B cell (primary cell): ENCODE results near the gene ARL11. TPM values are rescaled to one million over a fixed set of nuclear protein-coding genes. Genes with fewer than 3 reads are reported as not detected.

ENCODE experiments used
- ATAC-seq: fragments of 200-7000 bp; cut with Tn5 transposase; one replicate; pipeline ENCODE4 v1.10.0; 2021; ENCODE audit warnings: low read depth, mild to moderate bottlenecking, moderate number of reproducible peaks, moderate library complexity
- CTCF ChIA-PET: fragments of 350-600 bp; sonication (Branson Sonifier 250); formaldehyde crosslinking; loops from one replicate; lab custom pipeline; 2021; ENCODE audit warnings: antibody characterized with exemption, inconsistent platforms; lab: Charles Lee
- POLR2A ChIA-PET: fragments of 350-600 bp; sonication (Branson Sonifier 250); formaldehyde crosslinking; loops from one replicate; lab custom pipeline; 2021; ENCODE audit warnings: antibody characterized with exemption; lab: Charles Lee
- DNase-seq: peaks from one replicate; pipeline ENCODE4 v3.0.0; 2013
- H2AFZ ChIP-seq: 2 replicates; pipeline ENCODE4 v1.6.1; 2012; ENCODE audit warnings: mild to moderate bottlenecking, low read depth, low read length; ENCODE audit not compliant: insufficient read depth, poor library complexity, severe bottlenecking
- H3K27ac ChIP-seq, 2 donors: 1 replicate in 1 of 2; 2 replicates in 1 of 2; pipeline ENCODE4 v1.5.1; 2012 to 2013; ENCODE audit warnings: low read length in 2 of 2, mild to moderate bottlenecking in 2 of 2, moderate library complexity in 1 of 2
- H3K27me3 ChIP-seq, 4 experiments: fragments of 200-600 bp in 1 of 4; sonication (generic) in 1 of 4; replicated peaks in 1 of 4; 1 replicate in 2 of 4; 2 replicates in 2 of 4; pipeline versions ENCODE4 v1.6.1 to v1.7.0; 2013 to 2016; ENCODE audit warnings: low read length in 3 of 4, mild to moderate bottlenecking in 2 of 4, mixed read lengths in 1 of 4, moderate library complexity in 1 of 4; ENCODE audit not compliant: insufficient read depth in 4 of 4, control insufficient read depth in 3 of 4; ENCODE audit errors: control extremely low read depth in 1 of 4
- H3K36me3 ChIP-seq, 2 experiments: replicated peaks in 1 of 2; 1 replicate in 1 of 2; 2 replicates in 1 of 2; pipeline versions ENCODE4 v1.6.1 to v1.7.1; 2013; ENCODE audit warnings: low read length in 1 of 2; ENCODE audit not compliant: insufficient read depth in 2 of 2, control insufficient read depth in 1 of 2; ENCODE audit errors: control extremely low read depth in 1 of 2, extremely low read depth in 1 of 2
- H3K4me1 ChIP-seq, 2 donors: fragments of 200-600 bp in 1 of 2; sonication (generic) in 1 of 2; 1 replicate in 1 of 2; 2 replicates in 1 of 2; pipeline versions ENCODE4 v1.5.1 to v1.6.1; 2013 to 2017; ENCODE audit warnings: low read length in 2 of 2; ENCODE audit not compliant: control insufficient read depth in 2 of 2, insufficient read depth in 2 of 2
- H3K4me2 ChIP-seq: replicated peaks from 2 replicates; pipeline ENCODE3; 2012; ENCODE audit warnings: mild to moderate bottlenecking, low read depth, low read length; ENCODE audit not compliant: poor library complexity, severe bottlenecking
- H3K4me3 ChIP-seq, 5 experiments: fragments of 200-600 bp in 1 of 5; sonication (generic) in 1 of 5; 1 replicate in 3 of 5; 2 replicates in 2 of 5; pipeline versions ENCODE4 v1.5.1 to v1.7.0; 2011 to 2016; ENCODE audit warnings: low read length in 4 of 5, mild to moderate bottlenecking in 4 of 5, low read depth in 2 of 5, control low read depth in 1 of 5, moderate library complexity in 1 of 5; ENCODE audit not compliant: insufficient read depth in 1 of 5; ENCODE audit errors: control extremely low read depth in 1 of 5, extremely low read depth in 1 of 5
- H3K79me2 ChIP-seq: fragments of 200-600 bp; sonication (generic); one replicate; pipeline ENCODE4 v1.6.0; 2016; ENCODE audit warnings: low read length; ENCODE audit not compliant: control insufficient read depth, insufficient read depth
- H3K9ac ChIP-seq: fragments of 200-600 bp; sonication (generic); 2 replicates; pipeline ENCODE4 v1.6.1; 2017; ENCODE audit warnings: mild to moderate bottlenecking, low read length, moderate library complexity
- H3K9me3 ChIP-seq, 3 donors: one replicate each; pipeline versions ENCODE4 v1.6.1 to v1.7.1; 2013; ENCODE audit warnings: low read length in 2 of 3; ENCODE audit not compliant: control insufficient read depth in 2 of 3, insufficient read depth in 1 of 3; ENCODE audit errors: control extremely low read depth in 1 of 3
- H4K20me1 ChIP-seq: 2 replicates; pipeline ENCODE4 v1.6.0; 2012; ENCODE audit warnings: mild to moderate bottlenecking, low read length; ENCODE audit not compliant: insufficient read depth, control insufficient read depth, poor library complexity, severe bottlenecking
- H3K27ac Mint-ChIP-seq: one replicate; pipeline ENCODE4 v1.8.0; 2021; ENCODE audit warnings: mixed read lengths
- H3K27me3 Mint-ChIP-seq: one replicate; pipeline ENCODE4 v1.8.0; 2021; ENCODE audit warnings: mixed read lengths
- H3K4me1 Mint-ChIP-seq: one replicate; pipeline ENCODE4 v1.8.0; 2021; ENCODE audit warnings: mixed read lengths
- H3K4me3 Mint-ChIP-seq: one replicate; pipeline ENCODE4 v1.8.0; 2021; ENCODE audit warnings: mixed read lengths
- H3K9me3 Mint-ChIP-seq: one replicate; pipeline ENCODE4 v1.8.0; 2022; ENCODE audit warnings: mixed read lengths; ENCODE audit not compliant: insufficient read depth
- EZH2 ChIP-seq: IDR thresholded peaks from 2 replicates; pipeline ENCODE4 v1.6.1; 2012; ENCODE audit warnings: borderline replicate concordance, low read depth, mild to moderate bottlenecking, moderate library complexity, low read length; ENCODE audit not compliant: insufficient read depth, poor library complexity, severe bottlenecking
- WGBS: methylation state at CpG from one replicate; pipeline ENCODE4 v1.1.5; 2013; ENCODE audit warnings: missing lambda C conversion rate; ENCODE audit not compliant: insufficient coverage; 5-methylcytosine and 5-hydroxymethylcytosine counted together
- intact Hi-C: fragments of 100-400 bp; cut with micrococcal nuclease; formaldehyde crosslinking; loops from one replicate; pipeline ENCODE4 v1.10.0; 2022
- polyA plus RNA-seq: library from polyadenylated mRNA; depleted of rRNA; stranded (reverse); fragments of >200 nt; gene quantifications from 2 replicates; pipeline ENCODE4 v1.2.3, GENCODE V29; 2012
- total RNA-seq, 2 donors: library from RNA; stranded (reverse); fragments of 120-200 nt in 1 of 2; gene quantifications; 1 replicate in 1 of 2; 2 replicates in 1 of 2; pipeline versions ENCODE4 v1.2.3 to v1.2.4, GENCODE V29; 2013 to 2022
- TF ChIP-seq, protein P1 (sequence below): fragments of 200-600 bp; IDR thresholded peaks from one replicate; pipeline ENCODE4 v1.8.0; 2022; ENCODE audit warnings: antibody characterized with exemption, mild to moderate bottlenecking

ARL11 gene
- total and polyA plus RNA-seq, 2 donors (not counting 1 experiment from before 2014, with no cell fraction given) = 5.8 to 21.4 TPM

DNA sequence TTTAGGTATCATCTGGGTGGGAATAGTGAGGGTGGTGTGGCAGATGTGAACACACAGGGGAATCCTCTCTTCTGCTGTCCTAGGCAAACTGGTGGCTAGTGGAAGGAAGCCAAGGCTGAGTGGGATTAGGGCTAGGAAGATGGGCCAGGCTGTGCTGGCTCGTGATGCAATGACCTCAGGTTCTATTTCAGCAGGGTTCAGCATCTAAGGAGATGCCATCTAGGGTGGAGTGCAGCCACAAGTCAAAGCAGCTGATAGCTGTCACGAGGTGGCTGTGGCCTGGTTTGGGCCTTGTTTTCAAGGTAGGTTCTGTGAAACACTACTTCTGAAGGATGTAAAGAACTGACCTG is 21.6 kb downstream of the ARL11 start:
- TF ChIP-seq EZH2 = no peak
- TF ChIP-seq, protein P1, sequence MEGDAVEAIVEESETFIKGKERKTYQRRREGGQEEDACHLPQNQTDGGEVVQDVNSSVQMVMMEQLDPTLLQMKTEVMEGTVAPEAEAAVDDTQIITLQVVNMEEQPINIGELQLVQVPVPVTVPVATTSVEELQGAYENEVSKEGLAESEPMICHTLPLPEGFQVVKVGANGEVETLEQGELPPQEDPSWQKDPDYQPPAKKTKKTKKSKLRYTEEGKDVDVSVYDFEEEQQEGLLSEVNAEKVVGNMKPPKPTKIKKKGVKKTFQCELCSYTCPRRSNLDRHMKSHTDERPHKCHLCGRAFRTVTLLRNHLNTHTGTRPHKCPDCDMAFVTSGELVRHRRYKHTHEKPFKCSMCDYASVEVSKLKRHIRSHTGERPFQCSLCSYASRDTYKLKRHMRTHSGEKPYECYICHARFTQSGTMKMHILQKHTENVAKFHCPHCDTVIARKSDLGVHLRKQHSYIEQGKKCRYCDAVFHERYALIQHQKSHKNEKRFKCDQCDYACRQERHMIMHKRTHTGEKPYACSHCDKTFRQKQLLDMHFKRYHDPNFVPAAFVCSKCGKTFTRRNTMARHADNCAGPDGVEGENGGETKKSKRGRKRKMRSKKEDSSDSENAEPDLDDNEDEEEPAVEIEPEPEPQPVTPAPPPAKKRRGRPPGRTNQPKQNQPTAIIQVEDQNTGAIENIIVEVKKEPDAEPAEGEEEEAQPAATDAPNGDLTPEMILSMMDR = no peak
- POLR2A ChIA-PET = no interaction called here
- WGBS = 86% methylated on average over 2 of the region's 2 CpGs
- ATAC-seq (no peak), DNase-seq (no peak)
- no peak overlapping the region for H2AFZ ChIP-seq
- CTCF ChIA-PET = no interaction called here
- peaks cover 0 to 4% of the 10 kb centered on the region in 2 donors for H3K4me1 ChIP-seq
- Mint-ChIP-seq H3K4me3 (no peak overlapping the region), H3K27ac (no peak overlapping the region), H3K27me3 (no peaks in the 10 kb centered on the region), H3K4me1 (peaks cover 21% of the 10 kb centered on the region), H3K9me3 (no peaks in the 10 kb centered on the region)
- H3K9me3 ChIP-seq = no peaks in the 10 kb centered on the region
- H3K27ac ChIP-seq = no peak overlapping the region
- H3K4me3 ChIP-seq = no peak overlapping the region
- H3K79me2 ChIP-seq = no peaks in the 10 kb centered on the region
- H3K4me2 ChIP-seq = no peak overlapping the region
- intact Hi-C loops = no loop called here
- H3K27me3 ChIP-seq = no peaks in the 10 kb centered on the region
- H4K20me1 ChIP-seq = no peaks in the 10 kb centered on the region
- no peaks in the 10 kb centered on the region for H3K36me3 ChIP-seq
- no peak overlapping the region for H3K9ac ChIP-seq

DNA sequence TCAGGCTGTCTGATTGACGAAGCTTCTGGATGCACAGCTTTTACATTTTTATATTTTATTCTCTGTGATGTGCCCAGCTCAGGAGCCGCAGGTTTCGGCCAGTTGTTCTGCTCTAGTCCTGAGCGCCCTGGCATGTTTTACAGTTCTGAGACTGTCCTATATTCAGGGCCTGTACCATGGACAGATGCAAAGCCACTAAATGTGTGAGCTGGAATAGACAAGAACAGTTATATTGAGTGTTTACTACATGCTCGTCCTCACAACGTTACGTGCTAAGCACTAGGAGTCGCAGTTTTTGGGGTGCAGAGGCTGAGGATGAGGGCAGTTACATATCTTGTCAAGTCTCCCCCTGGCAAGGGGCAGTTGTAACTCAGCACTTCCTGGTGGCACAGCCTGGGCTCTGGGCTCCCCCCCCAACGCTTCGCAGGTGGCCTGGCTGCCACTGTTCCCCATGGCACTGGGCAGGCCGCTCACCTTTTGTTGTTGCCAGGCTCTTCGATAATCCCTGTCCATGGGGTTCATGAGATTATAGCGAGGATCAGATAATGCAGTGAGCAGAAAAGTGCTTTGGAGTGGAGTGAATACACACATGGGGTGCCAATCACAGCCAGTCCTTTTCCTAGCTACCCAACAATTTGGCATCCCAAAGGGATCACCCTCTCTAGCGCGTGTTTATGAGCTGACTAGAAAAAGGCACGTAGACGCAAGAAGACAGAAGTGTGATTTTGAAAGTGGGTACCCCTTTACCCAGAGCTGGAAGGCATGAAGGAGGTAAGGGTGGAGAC is 23.5 kb downstream of the ARL11 start:
- ChIA-PET CTCF (no interaction called here), POLR2A (no interaction called here)
- no peak overlapping the region for H3K27ac Mint-ChIP-seq
- Histone ChIP-seq H3K4me2 (no peak overlapping the region), H3K27me3 (no peaks in the 10 kb centered on the region), H4K20me1 (no peaks in the 10 kb centered on the region), H3K4me1 (peaks cover 0 to 2% of the 10 kb centered on the region in 2 donors), H3K9me3 (no peaks in the 10 kb centered on the region), H3K27ac (no peak overlapping the region), H3K79me2 (no peaks in the 10 kb centered on the region), H3K4me3 (no peak overlapping the region), H2AFZ (no peak overlapping the region), H3K36me3 (no peaks in the 10 kb centered on the region), H3K9ac (no peak overlapping the region)
- 75% methylated on average over 10 of the region's 17 CpGs for WGBS
- no peaks in the 10 kb centered on the region for H3K27me3 Mint-ChIP-seq
- H3K4me1 Mint-ChIP-seq = peaks cover 14% of the 10 kb centered on the region
- TF ChIP-seq, protein P1 = no peak
- no peak for TF ChIP-seq EZH2
- no peak for DNase-seq
- intact Hi-C loops = loop anchor here (1.0 kb wide), 1 partner anchor 197 kb away; no protein-coding TSS in a partner anchor
- H3K4me3 Mint-ChIP-seq = no peak overlapping the region
- ATAC-seq = no peak
- no peaks in the 10 kb centered on the region for H3K9me3 Mint-ChIP-seq
